ENCODE results near the gene PARVA.

DNA sequence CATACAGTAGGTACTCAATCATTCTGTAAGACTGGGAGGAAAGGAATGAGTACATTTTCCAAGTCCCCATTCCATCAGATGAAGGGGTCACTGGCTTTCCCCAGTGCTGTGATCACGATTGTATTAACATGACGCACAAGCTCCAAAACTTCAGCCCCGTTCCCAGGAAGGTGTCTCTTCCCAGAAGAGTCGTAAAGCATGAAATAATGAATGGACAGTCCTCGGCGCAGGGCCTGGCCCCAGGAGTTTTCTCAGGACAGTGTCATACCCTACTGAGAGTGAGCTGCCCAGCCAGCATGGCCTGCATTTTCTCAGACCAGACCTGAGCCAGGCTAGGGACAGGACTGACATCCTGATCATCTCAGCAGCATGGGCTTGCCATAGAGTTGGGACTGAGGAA lies 80.7 kb downstream of the PARVA start:
- TF ChIP-seq, protein P1, sequence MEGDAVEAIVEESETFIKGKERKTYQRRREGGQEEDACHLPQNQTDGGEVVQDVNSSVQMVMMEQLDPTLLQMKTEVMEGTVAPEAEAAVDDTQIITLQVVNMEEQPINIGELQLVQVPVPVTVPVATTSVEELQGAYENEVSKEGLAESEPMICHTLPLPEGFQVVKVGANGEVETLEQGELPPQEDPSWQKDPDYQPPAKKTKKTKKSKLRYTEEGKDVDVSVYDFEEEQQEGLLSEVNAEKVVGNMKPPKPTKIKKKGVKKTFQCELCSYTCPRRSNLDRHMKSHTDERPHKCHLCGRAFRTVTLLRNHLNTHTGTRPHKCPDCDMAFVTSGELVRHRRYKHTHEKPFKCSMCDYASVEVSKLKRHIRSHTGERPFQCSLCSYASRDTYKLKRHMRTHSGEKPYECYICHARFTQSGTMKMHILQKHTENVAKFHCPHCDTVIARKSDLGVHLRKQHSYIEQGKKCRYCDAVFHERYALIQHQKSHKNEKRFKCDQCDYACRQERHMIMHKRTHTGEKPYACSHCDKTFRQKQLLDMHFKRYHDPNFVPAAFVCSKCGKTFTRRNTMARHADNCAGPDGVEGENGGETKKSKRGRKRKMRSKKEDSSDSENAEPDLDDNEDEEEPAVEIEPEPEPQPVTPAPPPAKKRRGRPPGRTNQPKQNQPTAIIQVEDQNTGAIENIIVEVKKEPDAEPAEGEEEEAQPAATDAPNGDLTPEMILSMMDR (conservative IDR thresholded peaks at IDR 0.05; ENCODE audit: low read depth, low read length) = no peak
- TF ChIP-seq POLR2A (IDR thresholded peaks at IDR 0.05; ENCODE audit: low read depth, low read length) (no peak), SMC3 (IDR thresholded peaks at IDR 0.05; ENCODE audit: low read depth, low read length) (no peak), MAZ (IDR thresholded peaks at IDR 0.05; ENCODE audit: borderline replicate concordance, low read depth, low read length) (no peak), RAD21 (IDR thresholded peaks at IDR 0.05; ENCODE audit: low read length) (no peak)
- TF ChIP-seq, protein P2, sequence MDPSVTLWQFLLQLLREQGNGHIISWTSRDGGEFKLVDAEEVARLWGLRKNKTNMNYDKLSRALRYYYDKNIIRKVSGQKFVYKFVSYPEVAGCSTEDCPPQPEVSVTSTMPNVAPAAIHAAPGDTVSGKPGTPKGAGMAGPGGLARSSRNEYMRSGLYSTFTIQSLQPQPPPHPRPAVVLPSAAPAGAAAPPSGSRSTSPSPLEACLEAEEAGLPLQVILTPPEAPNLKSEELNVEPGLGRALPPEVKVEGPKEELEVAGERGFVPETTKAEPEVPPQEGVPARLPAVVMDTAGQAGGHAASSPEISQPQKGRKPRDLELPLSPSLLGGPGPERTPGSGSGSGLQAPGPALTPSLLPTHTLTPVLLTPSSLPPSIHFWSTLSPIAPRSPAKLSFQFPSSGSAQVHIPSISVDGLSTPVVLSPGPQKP (IDR thresholded peaks at IDR 0.05; ENCODE audit: borderline replicate concordance, low read depth, low read length) = no peak
